GM12873 (cell line): ENCODE measurements around the gene HMGN2.

ENCODE experiments used
- TF ChIP-seq, protein P1 (sequence below): IDR thresholded peaks from 2 replicates; pipeline ENCODE4 v1.5.1; 2012; ENCODE audit warnings: low read depth, mild to moderate bottlenecking, moderate library complexity, low read length, control low read depth; ENCODE audit not compliant: insufficient read depth; ENCODE audit errors: missing control alignments

HMGN2 gene

DNA sequence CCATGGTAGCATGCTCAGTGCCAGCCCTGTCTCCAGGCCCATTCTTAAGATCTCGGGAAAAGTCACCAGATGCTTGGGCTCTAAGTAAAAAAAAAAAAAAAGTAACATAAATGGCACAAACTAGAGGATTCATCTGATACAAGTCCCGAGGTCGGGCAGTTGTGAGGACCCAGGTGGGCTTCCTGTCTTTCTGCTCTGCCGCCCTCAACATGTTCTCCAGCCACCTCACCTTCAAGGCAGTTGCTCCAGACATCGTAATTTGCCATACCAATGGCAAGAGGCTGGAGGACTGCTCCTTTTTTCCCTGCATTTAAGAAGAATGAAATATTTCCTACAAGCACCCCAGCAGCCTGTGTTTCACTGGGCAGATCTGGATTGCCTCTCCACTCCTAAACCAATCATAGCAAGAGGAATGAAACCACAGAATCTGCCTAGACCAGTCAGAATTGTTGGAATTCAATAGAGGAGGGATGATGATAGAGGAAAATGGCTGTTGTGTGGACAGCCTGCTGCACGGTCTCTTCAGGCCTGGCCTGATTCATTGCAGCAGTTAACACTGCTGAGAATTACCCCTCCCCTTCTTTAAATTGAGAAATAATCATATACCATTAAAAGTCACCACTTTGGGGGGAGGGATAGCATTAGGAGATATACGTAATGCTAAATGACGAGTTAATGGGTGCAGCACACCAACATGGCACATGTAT, 5.4 kb downstream of the HMGN2 start:
- TF ChIP-seq, protein P1, sequence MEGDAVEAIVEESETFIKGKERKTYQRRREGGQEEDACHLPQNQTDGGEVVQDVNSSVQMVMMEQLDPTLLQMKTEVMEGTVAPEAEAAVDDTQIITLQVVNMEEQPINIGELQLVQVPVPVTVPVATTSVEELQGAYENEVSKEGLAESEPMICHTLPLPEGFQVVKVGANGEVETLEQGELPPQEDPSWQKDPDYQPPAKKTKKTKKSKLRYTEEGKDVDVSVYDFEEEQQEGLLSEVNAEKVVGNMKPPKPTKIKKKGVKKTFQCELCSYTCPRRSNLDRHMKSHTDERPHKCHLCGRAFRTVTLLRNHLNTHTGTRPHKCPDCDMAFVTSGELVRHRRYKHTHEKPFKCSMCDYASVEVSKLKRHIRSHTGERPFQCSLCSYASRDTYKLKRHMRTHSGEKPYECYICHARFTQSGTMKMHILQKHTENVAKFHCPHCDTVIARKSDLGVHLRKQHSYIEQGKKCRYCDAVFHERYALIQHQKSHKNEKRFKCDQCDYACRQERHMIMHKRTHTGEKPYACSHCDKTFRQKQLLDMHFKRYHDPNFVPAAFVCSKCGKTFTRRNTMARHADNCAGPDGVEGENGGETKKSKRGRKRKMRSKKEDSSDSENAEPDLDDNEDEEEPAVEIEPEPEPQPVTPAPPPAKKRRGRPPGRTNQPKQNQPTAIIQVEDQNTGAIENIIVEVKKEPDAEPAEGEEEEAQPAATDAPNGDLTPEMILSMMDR, result no peak

- TF ChIP-seq, protein P1, result no peak
Observed at GRCh38 chr1:26478159-26478558, 5.9 kb downstream of the HMGN2 start.

DNA sequence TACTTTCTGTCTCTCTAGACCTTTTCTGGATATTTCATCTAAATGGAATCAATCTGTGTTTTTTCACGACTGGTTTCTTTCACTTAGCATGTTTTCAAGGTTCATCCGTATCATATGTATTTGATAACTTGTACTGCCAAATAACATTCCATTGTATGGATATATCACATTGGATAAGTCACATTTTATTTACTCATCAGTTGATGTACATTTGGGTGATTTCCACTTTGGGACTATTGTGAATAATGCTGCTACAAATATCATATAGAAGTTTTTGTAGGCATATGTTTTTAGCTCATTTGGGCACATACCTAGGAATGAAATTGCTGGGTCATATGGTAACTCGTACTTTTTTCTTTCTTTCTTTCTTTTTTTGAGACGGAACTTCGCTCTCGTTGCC, 6.7 kb downstream of the HMGN2 start:
- TF ChIP-seq, protein P1, result no peak

GRCh38 chr1:26482921-26483320, 10.7 kb downstream of the HMGN2 start:
- TF ChIP-seq, protein P1, result no peak

DNA sequence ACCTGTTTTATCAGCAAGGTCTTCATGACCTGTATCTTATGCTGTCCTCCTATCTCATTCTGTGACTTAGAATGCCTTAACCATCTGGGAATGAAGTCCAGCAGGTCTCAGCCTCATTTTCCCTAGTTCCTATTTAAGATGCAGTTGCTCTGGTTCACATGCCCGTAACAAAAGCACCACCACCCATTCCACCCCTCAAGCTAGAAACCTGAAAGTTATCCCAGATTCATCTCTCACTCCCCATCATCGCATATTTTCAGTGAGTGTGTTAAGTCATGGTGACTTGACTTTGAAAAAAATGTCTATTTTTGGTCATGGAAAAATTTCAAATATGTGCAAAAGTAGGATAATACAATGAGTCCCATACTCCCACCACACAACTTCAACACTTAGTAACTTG, 11.7 kb downstream of the HMGN2 start:
- TF ChIP-seq, protein P1, result no peak

- TF ChIP-seq, protein P1, result no peak
Observed at GRCh38 chr1:26490155-26490554, 17.9 kb downstream of the HMGN2 start.

DNA sequence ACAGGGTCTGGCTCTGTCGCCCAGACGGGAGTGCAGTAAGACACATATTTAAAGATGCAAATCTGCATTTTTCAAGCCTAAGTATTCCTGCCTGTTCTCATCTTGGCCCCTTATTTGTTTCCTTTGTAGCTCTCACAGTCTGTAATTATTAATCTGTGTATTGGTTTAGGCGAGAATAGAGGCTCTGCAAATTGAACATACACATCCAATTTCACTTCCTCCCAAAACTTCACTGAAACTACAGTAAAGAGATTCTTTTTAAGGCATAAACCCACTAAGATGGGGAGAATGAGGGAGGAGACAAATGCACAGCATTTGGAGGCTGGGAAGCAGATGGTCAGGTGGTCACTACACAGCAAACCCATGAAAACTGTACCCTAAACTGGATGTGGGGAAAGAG, 21.0 kb downstream of the HMGN2 start:
- TF ChIP-seq, protein P1, result no peak
